Calu3 (cell line): ENCODE measurements around the gene AK8. TPM values are rescaled to one million over a fixed set of nuclear protein-coding genes. Genes with fewer than 3 reads are reported as not detected.

Experiments
- BruUV-seq: library from RNA; stranded (reverse); fragments of 400-500 nt; replicated peaks from 2 replicates; lab custom pipeline; 2021; lab: Mats Ljungman, UMichigan
- CTCF ChIA-PET: fragments of 300-600 bp; sonication (Branson Sonifier 250); formaldehyde crosslinking; loops from one replicate; lab custom pipeline; 2022; ENCODE audit warnings: antibody characterized with exemption; lab: Charles Lee
- DNase-seq: peaks from one replicate; pipeline ENCODE4 v3.0.0; 2022
- H3K27ac Mint-ChIP-seq: one replicate; pipeline ENCODE4 v1.8.0; 2022; ENCODE audit warnings: mixed read lengths; ENCODE audit not compliant: unreplicated experiment
- H3K27me3 Mint-ChIP-seq: one replicate; pipeline ENCODE4 v1.8.0; 2022; ENCODE audit warnings: mixed read lengths; ENCODE audit not compliant: unreplicated experiment
- H3K36me3 Mint-ChIP-seq: one replicate; pipeline ENCODE4 v1.8.0; 2022; ENCODE audit warnings: mild to moderate bottlenecking, moderate library complexity, mixed read lengths; ENCODE audit not compliant: insufficient read depth, unreplicated experiment
- H3K4me1 Mint-ChIP-seq: one replicate; pipeline ENCODE4 v1.8.0; 2022; ENCODE audit warnings: mild to moderate bottlenecking, low read depth, mixed read lengths; ENCODE audit not compliant: unreplicated experiment
- H3K4me3 Mint-ChIP-seq: one replicate; pipeline ENCODE4 v1.8.0; 2022; ENCODE audit warnings: mild to moderate bottlenecking, low read depth, moderate library complexity, mixed read lengths; ENCODE audit not compliant: unreplicated experiment
- H3K9me3 Mint-ChIP-seq: one replicate; pipeline ENCODE4 v1.8.0; 2022; ENCODE audit warnings: low read depth, mixed read lengths; ENCODE audit not compliant: unreplicated experiment
- CTCF ChIP-seq: fragments of 200-600 bp; IDR thresholded peaks from one replicate; pipeline ENCODE4 v1.8.0; 2022; ENCODE audit warnings: antibody characterized with exemption; ENCODE audit not compliant: unreplicated experiment
- intact Hi-C: fragments of 100-400 bp; cut with micrococcal nuclease; formaldehyde crosslinking; loops from one replicate; pipeline ENCODE4 v1.10.0; 2022; ENCODE audit not compliant: unreplicated experiment
- total RNA-seq: library from RNA; stranded (reverse); gene quantifications from 2 replicates; pipeline ENCODE4 v1.2.3, GENCODE V29; 2022

AK8 gene
- total RNA-seq, 1 experiment from 2014 or later, result 1.4 TPM

GRCh38 chr9:132703336-132703735 lies 174.7 kb downstream of the AK8 start:
- no TSS peak for BruUV-seq
- Mint-ChIP-seq H3K4me1 (peaks cover 6% of the 10 kb centered on the region), H3K9me3 (peaks cover 3% of the 10 kb centered on the region), H3K27ac (no peak overlapping the region), H3K4me3 (no peak overlapping the region), H3K27me3 (peaks cover 13% of the 10 kb centered on the region), H3K36me3 (no peaks in the 10 kb centered on the region)
- intact Hi-C loops, result no loop called here
- no peak for TF ChIP-seq CTCF
- DNase-seq, result no peak
- CTCF ChIA-PET, result no interaction called here

GRCh38 chr9:132702254-132702653 lies 175.8 kb downstream of the AK8 start:
- H3K4me3 Mint-ChIP-seq, result no peak overlapping the region
- no TSS peak for BruUV-seq
- no peak overlapping the region for H3K27ac Mint-ChIP-seq
- H3K9me3 Mint-ChIP-seq, result peaks cover 3% of the 10 kb centered on the region
- TF ChIP-seq CTCF, result no peak
- H3K36me3 Mint-ChIP-seq, result no peaks in the 10 kb centered on the region
- no peak for DNase-seq
- CTCF ChIA-PET, result no interaction called here
- H3K27me3 Mint-ChIP-seq, result peaks cover 12% of the 10 kb centered on the region
- intact Hi-C loops, result no loop called here
- H3K4me1 Mint-ChIP-seq, result peaks cover 6% of the 10 kb centered on the region

GRCh38 chr9:132699956-132700355 lies 178.1 kb downstream of the AK8 start:
- BruUV-seq, result no TSS peak
- peaks cover 6% of the 10 kb centered on the region for H3K9me3 Mint-ChIP-seq
- CTCF ChIA-PET, result no interaction called here

GRCh38 chr9:132698989-132699388 lies 179.1 kb downstream of the AK8 start:
- no peak overlapping the region for H3K27ac Mint-ChIP-seq
- no peaks in the 10 kb centered on the region for H3K36me3 Mint-ChIP-seq
- DNase-seq, result no peak
- no TSS peak for BruUV-seq
- H3K27me3 Mint-ChIP-seq, result no peaks in the 10 kb centered on the region
- H3K9me3 Mint-ChIP-seq, result peaks cover 6% of the 10 kb centered on the region
- H3K4me1 Mint-ChIP-seq, result peaks cover 6% of the 10 kb centered on the region
- TF ChIP-seq CTCF, result no peak
- CTCF ChIA-PET, result no interaction called here
- intact Hi-C loops, result no loop called here
- H3K4me3 Mint-ChIP-seq, result no peak overlapping the region

More at GRCh38 chr9:132699956-132700355, 178.1 kb downstream of the AK8 start:
- TF ChIP-seq CTCF, result no peak
- Mint-ChIP-seq H3K36me3 (no peaks in the 10 kb centered on the region), H3K4me3 (no peak overlapping the region), H3K4me1 (peaks cover 6% of the 10 kb centered on the region), H3K27me3 (no peaks in the 10 kb centered on the region), H3K27ac (no peak overlapping the region)
- intact Hi-C loops, result no loop called here
- DNase-seq, result no peak
